ENCODE measurements around the gene SLC12A5. TPM values are rescaled to one million over a fixed set of nuclear protein-coding genes. Genes with fewer than 3 reads are reported as not detected.

Gene SLC12A5
- total RNA-seq, result 1 to 10 TPM in 1 of 6 donors, under 1 TPM in 1, not detected in 4; 0.69 to 1.3 TPM

DNA sequence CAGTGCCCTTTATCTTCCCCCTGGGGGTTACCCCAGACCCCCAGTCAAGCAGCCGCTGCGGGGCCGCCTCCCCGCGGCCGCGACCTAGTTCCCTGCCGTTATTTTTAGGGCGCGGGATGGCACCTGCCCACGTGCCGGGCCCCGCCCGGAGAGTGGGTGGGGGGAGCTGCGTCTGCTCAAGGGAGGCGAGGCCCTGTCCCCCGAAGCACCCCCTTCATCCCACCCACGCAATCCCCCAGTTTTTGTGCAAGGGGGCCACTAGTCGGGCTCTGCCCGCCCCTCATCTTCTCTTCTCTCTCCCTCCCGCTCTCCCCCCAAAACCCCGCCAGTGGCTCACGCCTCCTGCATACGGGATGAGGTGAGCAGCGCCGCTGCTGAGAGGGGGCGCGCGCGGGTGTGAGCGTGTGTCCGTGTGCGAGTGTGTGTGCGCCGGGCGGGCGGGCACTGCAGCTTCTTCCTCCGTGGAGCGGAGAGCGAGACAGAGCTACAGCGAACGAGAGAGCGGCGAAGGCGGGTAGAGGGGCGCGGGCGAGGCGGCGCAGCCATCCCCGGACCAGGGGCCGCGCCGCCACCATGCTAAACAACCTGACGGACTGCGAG lies at the start of gene SLC12A5:
SLC12A5 (plus strand) TSS at position 444 of the 600 bp plus-strand sequence; CDS start at position 574, 130 bp downstream.
- TF ChIP-seq EP300 (IDR thresholded peaks at IDR 0.05), result no peak
- no peak for TF ChIP-seq POLR2AphosphoS5 (IDR thresholded peaks at IDR 0.05)
- TF ChIP-seq POLR2A (IDR thresholded peaks at IDR 0.05), result no peak
- TF ChIP-seq, protein P1, sequence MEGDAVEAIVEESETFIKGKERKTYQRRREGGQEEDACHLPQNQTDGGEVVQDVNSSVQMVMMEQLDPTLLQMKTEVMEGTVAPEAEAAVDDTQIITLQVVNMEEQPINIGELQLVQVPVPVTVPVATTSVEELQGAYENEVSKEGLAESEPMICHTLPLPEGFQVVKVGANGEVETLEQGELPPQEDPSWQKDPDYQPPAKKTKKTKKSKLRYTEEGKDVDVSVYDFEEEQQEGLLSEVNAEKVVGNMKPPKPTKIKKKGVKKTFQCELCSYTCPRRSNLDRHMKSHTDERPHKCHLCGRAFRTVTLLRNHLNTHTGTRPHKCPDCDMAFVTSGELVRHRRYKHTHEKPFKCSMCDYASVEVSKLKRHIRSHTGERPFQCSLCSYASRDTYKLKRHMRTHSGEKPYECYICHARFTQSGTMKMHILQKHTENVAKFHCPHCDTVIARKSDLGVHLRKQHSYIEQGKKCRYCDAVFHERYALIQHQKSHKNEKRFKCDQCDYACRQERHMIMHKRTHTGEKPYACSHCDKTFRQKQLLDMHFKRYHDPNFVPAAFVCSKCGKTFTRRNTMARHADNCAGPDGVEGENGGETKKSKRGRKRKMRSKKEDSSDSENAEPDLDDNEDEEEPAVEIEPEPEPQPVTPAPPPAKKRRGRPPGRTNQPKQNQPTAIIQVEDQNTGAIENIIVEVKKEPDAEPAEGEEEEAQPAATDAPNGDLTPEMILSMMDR (IDR thresholded peaks at IDR 0.05), result no peak
- Histone ChIP-seq H3K27me3 (peaks cover 0 to 47% (median 30%) of the 10 kb centered on the region in 4 donors), H3K36me3 (no peaks in the 10 kb centered on the region), H3K9me3 (no peaks in the 10 kb centered on the region), H3K4me1 (peaks cover 0 to 17% (median 2%) of the 10 kb centered on the region in 4 donors), H3K4me3 (no peak within 1 kb of the TSS), H3K27ac (no peak within 1 kb of the TSS)
- no peak for ATAC-seq (ENCODE audit: low FRiP score in 2 of 2)
- 36 to 42% methylated on average over 16 to 18 of the region's 56 CpGs for WGBS, 2 donors
- no peak for DNase-seq

DNA sequence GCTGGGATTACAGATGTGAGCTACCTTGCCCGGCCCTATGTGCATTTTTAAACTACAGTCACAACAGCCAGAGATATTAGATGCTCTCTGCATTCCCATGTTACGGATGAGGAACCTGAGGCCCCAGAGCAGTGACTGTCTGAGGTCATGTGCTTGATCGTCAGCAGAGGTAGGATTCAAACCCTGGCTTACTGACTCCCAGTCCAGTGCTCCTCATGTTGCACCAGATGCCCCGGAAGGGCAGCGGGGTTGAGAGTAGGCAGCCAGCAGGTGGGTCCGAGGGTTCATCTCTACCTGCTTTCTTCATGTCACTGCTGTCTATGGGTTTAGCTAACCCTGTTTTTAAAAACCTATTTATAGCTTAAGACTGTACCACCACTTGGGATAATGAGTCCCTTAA lies 47.8 kb upstream of the SLC12A5 start:
- H3K27ac ChIP-seq, result no peak overlapping the region
- no peaks in the 10 kb centered on the region for H3K36me3 ChIP-seq
- H3K4me1 ChIP-seq, result no peaks in the 10 kb centered on the region
- no peak for TF ChIP-seq POLR2A (IDR thresholded peaks at IDR 0.05)
- TF ChIP-seq POLR2AphosphoS5 (IDR thresholded peaks at IDR 0.05), result no peak
- TF ChIP-seq, protein P1 (IDR thresholded peaks at IDR 0.05), result no peak
- no peak for TF ChIP-seq EP300 (IDR thresholded peaks at IDR 0.05)
- H3K4me3 ChIP-seq, result no peak overlapping the region
- WGBS, 2 donors, result 92 to 93% methylated on average over 6 of the region's 6 CpGs
- H3K27me3 ChIP-seq, result no peaks in the 10 kb centered on the region
- H3K9me3 ChIP-seq, result no peaks in the 10 kb centered on the region
- DNase-seq (no peak), ATAC-seq (ENCODE audit: low FRiP score in 2 of 2) (no peak)

DNA sequence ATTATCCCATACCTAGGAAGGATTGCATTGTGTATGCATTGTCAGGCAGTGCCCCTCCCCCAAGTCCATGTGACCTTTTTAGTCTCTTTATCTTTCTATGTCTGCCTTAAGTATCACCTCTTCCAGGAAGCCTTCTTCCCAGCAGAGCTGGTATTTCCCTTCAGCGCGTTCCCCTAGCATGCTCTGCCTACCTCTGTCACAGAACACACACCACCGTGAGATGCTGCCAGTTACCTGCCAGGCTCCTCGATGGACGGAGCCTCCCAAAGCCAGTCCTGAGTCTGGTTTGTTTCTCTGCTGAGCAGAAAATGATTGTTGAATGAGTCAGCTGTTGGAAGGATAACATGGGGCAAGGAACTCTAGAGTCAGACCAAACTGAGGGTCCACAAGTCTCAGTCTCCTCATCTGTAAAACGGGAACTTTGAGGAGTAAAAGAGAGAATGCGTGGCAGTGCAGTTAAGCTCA lies 45.7 kb upstream of the SLC12A5 start:
- no peaks in the 10 kb centered on the region for H3K36me3 ChIP-seq
- no peak overlapping the region for H3K4me3 ChIP-seq
- TF ChIP-seq POLR2AphosphoS5 (IDR thresholded peaks at IDR 0.05), result no peak
- TF ChIP-seq POLR2A (IDR thresholded peaks at IDR 0.05), result no peak
- TF ChIP-seq EP300 (IDR thresholded peaks at IDR 0.05), result no peak
- TF ChIP-seq, protein P1 (IDR thresholded peaks at IDR 0.05), result no peak
- H3K4me1 ChIP-seq, result no peaks in the 10 kb centered on the region
- ATAC-seq (ENCODE audit: low FRiP score in 2 of 2), result no peak
- H3K9me3 ChIP-seq, result no peaks in the 10 kb centered on the region
- 69 to 88% methylated on average over 7 of the region's 7 CpGs for WGBS, 2 donors
- H3K27ac ChIP-seq, result no peak overlapping the region
- no peaks in the 10 kb centered on the region for H3K27me3 ChIP-seq
- no peak for DNase-seq

GRCh38 chr20:45985573-45985972 lies 43.4 kb upstream of the SLC12A5 start:
- DNase-seq, result no peak
- no peak overlapping the region for H3K4me3 ChIP-seq
- H3K27me3 ChIP-seq, result no peaks in the 10 kb centered on the region
- H3K9me3 ChIP-seq, result no peaks in the 10 kb centered on the region
- no peak overlapping the region for H3K27ac ChIP-seq
- no peaks in the 10 kb centered on the region for H3K36me3 ChIP-seq
- 63 to 69% methylated on average over 5 to 7 of the region's 7 CpGs for WGBS, 2 donors
- no peak for ATAC-seq (ENCODE audit: low FRiP score in 2 of 2)
- TF ChIP-seq, protein P1 (IDR thresholded peaks at IDR 0.05), result no peak
- no peak for TF ChIP-seq POLR2A (IDR thresholded peaks at IDR 0.05)
- TF ChIP-seq EP300 (IDR thresholded peaks at IDR 0.05), result no peak
- no peak for TF ChIP-seq POLR2AphosphoS5 (IDR thresholded peaks at IDR 0.05)
- no peaks in the 10 kb centered on the region for H3K4me1 ChIP-seq
